ENCODE results near the gene ZNF346.
"Not testable (repeated sequence)": the region's sequence is repeated elsewhere in the genome, so short reads cannot be mapped to it uniquely, and the experiment has no call there.

Gene ZNF346

GRCh38 chr5:177010153-177010552 is 12.3 kb upstream of the ZNF346 start:
- no peak for DNase-seq

GRCh38 chr5:177015156-177015555 is 7.3 kb upstream of the ZNF346 start:
- DNase-seq, result no peak

GRCh38 chr5:177018341-177018740 is 4.2 kb upstream of the ZNF346 start:
- no peak for DNase-seq

DNA sequence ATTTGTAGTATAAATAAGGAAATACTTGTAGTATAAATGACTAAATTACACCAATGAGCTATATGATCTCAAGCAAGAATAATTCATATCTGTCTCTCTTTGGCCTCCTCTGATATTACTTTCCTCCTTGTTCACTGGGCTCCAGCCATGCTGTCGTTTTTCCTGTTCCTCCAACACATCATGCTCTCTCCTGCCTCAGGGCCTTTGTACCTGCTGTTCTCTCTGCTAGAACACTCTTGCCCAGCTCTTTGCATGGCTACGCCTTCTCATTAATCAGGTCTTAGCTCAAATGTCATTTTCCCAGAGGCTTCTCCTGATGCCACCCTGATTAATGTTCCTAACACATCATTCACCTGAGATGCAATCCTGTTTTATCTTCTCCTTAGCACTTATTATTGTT is 2.5 kb upstream of the ZNF346 start:
- DNase-seq, result no peak

GRCh38 chr5:177023303-177023664 is 788 bp downstream of the ZNF346 start:
- no peak for DNase-seq

DNA sequence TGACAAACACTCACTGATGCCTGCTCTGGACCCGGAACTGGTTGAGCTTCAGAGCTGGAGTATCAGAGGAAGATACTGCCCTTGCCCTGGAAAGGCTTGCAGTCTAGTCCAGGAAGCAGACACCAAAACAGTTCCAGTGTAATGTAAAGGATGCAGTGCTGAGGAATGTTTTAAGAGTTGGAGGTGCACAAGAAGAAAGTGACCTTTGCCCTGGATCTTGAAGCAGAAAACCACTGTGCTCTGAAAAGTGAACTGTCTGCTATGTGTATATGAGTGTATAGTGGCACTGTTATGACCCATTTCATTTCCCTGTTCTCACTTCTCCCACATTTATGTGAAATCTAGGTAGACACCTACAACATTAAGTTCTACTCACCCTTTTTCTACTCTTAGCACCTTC is 2.1 kb downstream of the ZNF346 start:
- no peak for DNase-seq

- no peak for DNase-seq
Measured at GRCh38 chr5:177025101-177025601, 2.7 kb downstream of the ZNF346 start.

GRCh38 chr5:177027665-177028064 is 5.2 kb downstream of the ZNF346 start:
- DNase-seq, result no peak

- DNase-seq, result no peak
Measured at GRCh38 chr5:177029498-177029897, 7.0 kb downstream of the ZNF346 start.

- DNase-seq, result no peak
Measured at GRCh38 chr5:177035976-177036375, 13.5 kb downstream of the ZNF346 start.

GRCh38 chr5:177036443-177036842 is 13.9 kb downstream of the ZNF346 start:
- no peak for DNase-seq

- no peak for DNase-seq
Measured at GRCh38 chr5:177036921-177037320, 14.4 kb downstream of the ZNF346 start.

- DNase-seq, result no peak
Measured at GRCh38 chr5:177040814-177041420, 18.4 kb downstream of the ZNF346 start.

DNA sequence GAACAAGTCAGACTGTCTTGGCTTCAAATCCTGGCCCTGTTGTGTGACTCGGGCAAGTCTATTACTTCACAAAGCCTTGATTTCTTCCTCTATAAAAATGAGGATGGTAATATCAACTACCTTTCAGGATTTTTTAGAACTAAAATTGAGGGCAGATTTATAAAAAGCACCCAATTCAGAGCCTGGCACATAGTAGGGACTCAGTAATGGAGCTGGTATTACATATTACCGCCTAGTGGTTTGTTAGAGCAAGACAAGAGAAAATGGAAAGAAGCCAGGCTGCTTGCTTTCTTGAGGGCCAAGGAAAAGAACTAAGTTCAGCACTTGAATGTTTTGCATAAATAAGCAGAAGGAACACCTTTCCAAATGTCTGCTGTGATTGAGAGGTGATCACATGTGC is 19.4 kb downstream of the ZNF346 start:
- no peak for DNase-seq

DNA sequence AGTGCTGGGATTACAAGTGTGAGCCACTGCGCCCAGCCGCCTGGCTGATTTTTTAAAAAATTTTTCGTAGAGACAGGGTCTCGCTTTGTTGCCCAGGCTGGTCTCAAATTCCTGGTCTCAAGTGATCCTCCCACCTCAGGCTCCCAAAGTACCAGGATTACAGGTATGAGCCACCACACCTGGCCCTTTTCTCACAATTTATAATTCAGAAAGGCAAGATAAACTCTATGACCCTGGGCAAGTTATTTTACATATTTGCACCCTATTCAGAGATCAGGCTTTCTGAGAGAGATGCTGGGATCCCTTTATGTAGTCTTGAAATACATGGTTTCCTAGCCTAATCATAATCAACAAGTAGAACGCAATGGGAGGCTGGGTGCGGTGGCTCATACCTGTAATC is 20.6 kb downstream of the ZNF346 start:
- no peak for DNase-seq

GRCh38 chr5:177043958-177044357 is 21.5 kb downstream of the ZNF346 start:
- no peak for DNase-seq

- no peak for DNase-seq
Measured at GRCh38 chr5:177044641-177045040, 22.1 kb downstream of the ZNF346 start.

DNA sequence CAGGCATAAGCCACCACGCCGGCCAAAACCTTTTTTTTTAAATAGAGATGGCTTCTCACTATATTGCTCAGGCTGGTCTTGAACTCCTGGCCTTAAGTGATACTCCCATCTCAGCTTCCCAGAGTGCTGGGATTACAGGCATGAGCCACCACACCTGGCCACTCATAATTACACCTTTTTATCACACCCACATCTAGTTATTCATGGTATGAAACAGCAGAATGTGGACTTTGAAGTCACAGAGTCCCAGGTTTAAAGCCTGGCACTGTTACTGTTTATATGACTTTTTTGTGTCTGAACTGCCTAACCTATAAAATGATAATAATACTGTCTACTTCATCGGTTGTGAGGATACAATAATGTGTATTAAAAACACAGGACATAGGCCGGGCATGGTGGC is 23.1 kb downstream of the ZNF346 start:
- no peak for DNase-seq

GRCh38 chr5:177048531-177048930 is 26.0 kb downstream of the ZNF346 start:
- DNase-seq, result not testable (repeated sequence)

DNA sequence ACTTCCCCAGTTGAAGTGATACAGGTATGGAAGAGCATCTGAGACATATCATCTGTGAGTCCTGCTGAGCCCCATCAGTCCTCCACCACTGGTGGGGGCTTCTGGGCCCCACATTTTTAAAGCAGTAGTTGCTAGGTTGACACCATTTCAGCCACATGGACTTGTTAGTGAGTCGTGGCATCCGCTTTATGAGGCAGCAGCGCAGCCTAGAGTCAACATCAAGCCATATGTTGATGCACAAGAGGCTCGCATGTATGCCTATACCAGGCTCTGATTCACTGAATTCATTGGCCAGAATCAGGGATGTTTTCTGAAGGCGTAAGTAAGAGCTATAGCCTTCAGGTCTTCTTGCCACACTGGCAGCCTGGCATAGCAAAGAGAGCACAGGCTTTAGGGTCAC is 26.8 kb downstream of the ZNF346 start:
- DNase-seq, result no peak

- no peak for DNase-seq
Measured at GRCh38 chr5:177064500-177065277, 42.2 kb downstream of the ZNF346 start.

- DNase-seq, result no peak
Measured at GRCh38 chr5:177065491-177065890, 43.0 kb downstream of the ZNF346 start.

- no peak for DNase-seq
Measured at GRCh38 chr5:177066224-177066623, 43.7 kb downstream of the ZNF346 start.

GRCh38 chr5:177067503-177067902 is 45.0 kb downstream of the ZNF346 start:
- DNase-seq, result no peak

Data from activated CD8-positive, alpha-beta memory T cell treated with anti-CD3 and anti-CD28 coated beads for 24 hours (primary cell).